WTC11 (cell line): ENCODE results near the gene CENPT. TPM values are rescaled to one million over a fixed set of nuclear protein-coding genes. Genes with fewer than 3 reads are reported as not detected.

Experiments used
- ATAC-seq: fragments of 200-7000 bp; cut with Tn5 transposase; 2 replicates; pipeline ENCODE4 v1.10.0; 2021; ENCODE audit warnings: mild to moderate bottlenecking, moderate library complexity
- CTCF ChIA-PET: fragments of 300-600 bp; sonication (Branson Sonifier 250); formaldehyde crosslinking; loops from one replicate; lab custom pipeline; 2021; ENCODE audit warnings: antibody characterized with exemption; lab: Charles Lee
- POLR2A ChIA-PET: fragments of 350-600 bp; sonication (Branson Sonifier 250); formaldehyde crosslinking; loops from one replicate; lab custom pipeline; 2021; ENCODE audit warnings: antibody characterized with exemption; lab: Charles Lee
- DNase-seq: peaks from one replicate; pipeline ENCODE4 v3.0.0; 2021; ENCODE audit warnings: low spot score
- H3K27ac Mint-ChIP-seq: 2 replicates; pipeline ENCODE4 v1.8.0; 2021; ENCODE audit warnings: mixed read lengths
- H3K27me3 Mint-ChIP-seq: 2 replicates; pipeline ENCODE4 v1.8.0; 2021; ENCODE audit warnings: low read depth, mild to moderate bottlenecking, moderate library complexity, mixed read lengths
- H3K36me3 Mint-ChIP-seq: 2 replicates; pipeline ENCODE4 v1.8.0; 2021; ENCODE audit warnings: mixed read lengths
- H3K4me1 Mint-ChIP-seq: 2 replicates; pipeline ENCODE4 v1.8.0; 2022; ENCODE audit warnings: mixed read lengths
- H3K4me3 Mint-ChIP-seq: 2 replicates; pipeline ENCODE4 v1.8.0; 2021; ENCODE audit warnings: mild to moderate bottlenecking, moderate library complexity, mixed read lengths
- H3K9me3 Mint-ChIP-seq: 2 replicates; pipeline ENCODE4 v1.8.0; 2021; ENCODE audit warnings: mixed read lengths
- ATF6 ChIP-seq: sonication (generic); formaldehyde crosslinking; IDR thresholded peaks from 2 replicates; pipeline ENCODE4 v1.8.1; 2023; ENCODE audit warnings: mild to moderate bottlenecking, missing genetic modification reagents
- CBFB ChIP-seq: sonication (generic); formaldehyde crosslinking; IDR thresholded peaks from 2 replicates; pipeline ENCODE4 v1.8.1; 2022; ENCODE audit warnings: mild to moderate bottlenecking, low read depth, missing genetic modification reagents
- EMX1 ChIP-seq: fragments of 250-450 bp; sonication (Bioruptor Pico); IDR thresholded peaks from 2 replicates; pipeline ENCODE4 v1.8.0; 2021; ENCODE audit warnings: mild to moderate bottlenecking
- GABPB1 ChIP-seq: sonication (generic); formaldehyde crosslinking; IDR thresholded peaks from 2 replicates; pipeline ENCODE4 v1.8.1; 2023; ENCODE audit warnings: mild to moderate bottlenecking, missing genetic modification reagents
- HMGA2 ChIP-seq: fragments of 250-450 bp; sonication (Bioruptor Pico); IDR thresholded peaks from 2 replicates; pipeline ENCODE4 v1.4.0; 2021; ENCODE audit warnings: mild to moderate bottlenecking, moderate library complexity
- MXD4 ChIP-seq: fragments of 250-450 bp; sonication (Bioruptor Pico); IDR thresholded peaks from 2 replicates; pipeline ENCODE4 v1.8.0; 2021; ENCODE audit warnings: mild to moderate bottlenecking, moderate library complexity, borderline replicate concordance
- OVOL2 ChIP-seq: fragments of 250-450 bp; sonication (Bioruptor Pico); IDR thresholded peaks from 2 replicates; pipeline ENCODE4 v1.9.0; 2021; ENCODE audit warnings: mild to moderate bottlenecking, borderline replicate concordance
- PRRX2 ChIP-seq: fragments of 250-450 bp; sonication (Bioruptor Pico); IDR thresholded peaks from 2 replicates; pipeline ENCODE4 v1.8.0; 2021; ENCODE audit warnings: mild to moderate bottlenecking
- TCF7 ChIP-seq: sonication (generic); formaldehyde crosslinking; IDR thresholded peaks from 2 replicates; pipeline ENCODE4 v1.8.0; 2022; ENCODE audit warnings: mild to moderate bottlenecking, low read depth, missing genetic modification reagents, moderate library complexity
- TEAD1 ChIP-seq: sonication (generic); formaldehyde crosslinking; IDR thresholded peaks from 2 replicates; pipeline ENCODE4 v1.8.0; 2022; ENCODE audit warnings: mild to moderate bottlenecking, missing genetic modification reagents
- TEAD4 ChIP-seq: sonication (generic); formaldehyde crosslinking; IDR thresholded peaks from 2 replicates; pipeline ENCODE4 v1.8.0; 2022; ENCODE audit warnings: mild to moderate bottlenecking, missing genetic modification reagents
- ZBTB43 ChIP-seq: sonication (generic); formaldehyde crosslinking; IDR thresholded peaks from 2 replicates; pipeline ENCODE4 v1.8.1; 2023; ENCODE audit warnings: mild to moderate bottlenecking, missing genetic modification reagents
- ZNF281 ChIP-seq: sonication (generic); formaldehyde crosslinking; IDR thresholded peaks from 2 replicates; pipeline ENCODE4 v1.8.0; 2023; ENCODE audit warnings: mild to moderate bottlenecking, missing genetic modification reagents
- ZNF416 ChIP-seq: fragments of 250-450 bp; sonication (Bioruptor Pico); IDR thresholded peaks from 2 replicates; pipeline ENCODE4 v1.9.0; 2021; ENCODE audit warnings: mild to moderate bottlenecking, inconsistent platforms
- total RNA-seq: library from RNA; stranded (reverse); gene quantifications from 3 replicates; pipeline ENCODE4 v1.2.3, GENCODE V29; 2021
- TF ChIP-seq, protein P1 (sequence below): sonication (generic); formaldehyde crosslinking; IDR thresholded peaks from 2 replicates; pipeline ENCODE4 v1.8.0; 2023; ENCODE audit warnings: missing genetic modification reagents, mild to moderate bottlenecking, borderline replicate concordance
- TF ChIP-seq, protein P2 (sequence below): sonication (generic); formaldehyde crosslinking; IDR thresholded peaks from 2 replicates; pipeline ENCODE4 v1.8.1; 2022; ENCODE audit warnings: low read depth, mild to moderate bottlenecking, moderate library complexity, missing genetic modification reagents, borderline replicate concordance
- TF ChIP-seq, protein P3 (sequence below): fragments of 250-450 bp; sonication (Bioruptor Pico); IDR thresholded peaks from 2 replicates; pipeline ENCODE4 v1.9.0; 2021; ENCODE audit warnings: mild to moderate bottlenecking

Gene CENPT
- total RNA-seq, 1 experiment from 2014 or later: 58.3 TPM

GRCh38 chr16:67858500-67858899 is 11.0 kb upstream of the CENPT start:
- Mint-ChIP-seq H3K4me3 (no peak overlapping the region), H3K27ac (peak overlapping the region; percentile 53), H3K36me3 (peaks cover 17% of the 10 kb centered on the region), H3K27me3 (no peaks in the 10 kb centered on the region), H3K4me1 (peaks cover 39% of the 10 kb centered on the region), H3K9me3 (no peaks in the 10 kb centered on the region)
- no peak for DNase-seq
- CTCF ChIA-PET: interaction anchor here (2.3 to 3.6 kb wide), 2 partner anchors 26 to 42 kb away, joined by 13 to 18 read pairs; partner anchors contain the start of gene NRN1L
- TF ChIP-seq, protein P1, sequence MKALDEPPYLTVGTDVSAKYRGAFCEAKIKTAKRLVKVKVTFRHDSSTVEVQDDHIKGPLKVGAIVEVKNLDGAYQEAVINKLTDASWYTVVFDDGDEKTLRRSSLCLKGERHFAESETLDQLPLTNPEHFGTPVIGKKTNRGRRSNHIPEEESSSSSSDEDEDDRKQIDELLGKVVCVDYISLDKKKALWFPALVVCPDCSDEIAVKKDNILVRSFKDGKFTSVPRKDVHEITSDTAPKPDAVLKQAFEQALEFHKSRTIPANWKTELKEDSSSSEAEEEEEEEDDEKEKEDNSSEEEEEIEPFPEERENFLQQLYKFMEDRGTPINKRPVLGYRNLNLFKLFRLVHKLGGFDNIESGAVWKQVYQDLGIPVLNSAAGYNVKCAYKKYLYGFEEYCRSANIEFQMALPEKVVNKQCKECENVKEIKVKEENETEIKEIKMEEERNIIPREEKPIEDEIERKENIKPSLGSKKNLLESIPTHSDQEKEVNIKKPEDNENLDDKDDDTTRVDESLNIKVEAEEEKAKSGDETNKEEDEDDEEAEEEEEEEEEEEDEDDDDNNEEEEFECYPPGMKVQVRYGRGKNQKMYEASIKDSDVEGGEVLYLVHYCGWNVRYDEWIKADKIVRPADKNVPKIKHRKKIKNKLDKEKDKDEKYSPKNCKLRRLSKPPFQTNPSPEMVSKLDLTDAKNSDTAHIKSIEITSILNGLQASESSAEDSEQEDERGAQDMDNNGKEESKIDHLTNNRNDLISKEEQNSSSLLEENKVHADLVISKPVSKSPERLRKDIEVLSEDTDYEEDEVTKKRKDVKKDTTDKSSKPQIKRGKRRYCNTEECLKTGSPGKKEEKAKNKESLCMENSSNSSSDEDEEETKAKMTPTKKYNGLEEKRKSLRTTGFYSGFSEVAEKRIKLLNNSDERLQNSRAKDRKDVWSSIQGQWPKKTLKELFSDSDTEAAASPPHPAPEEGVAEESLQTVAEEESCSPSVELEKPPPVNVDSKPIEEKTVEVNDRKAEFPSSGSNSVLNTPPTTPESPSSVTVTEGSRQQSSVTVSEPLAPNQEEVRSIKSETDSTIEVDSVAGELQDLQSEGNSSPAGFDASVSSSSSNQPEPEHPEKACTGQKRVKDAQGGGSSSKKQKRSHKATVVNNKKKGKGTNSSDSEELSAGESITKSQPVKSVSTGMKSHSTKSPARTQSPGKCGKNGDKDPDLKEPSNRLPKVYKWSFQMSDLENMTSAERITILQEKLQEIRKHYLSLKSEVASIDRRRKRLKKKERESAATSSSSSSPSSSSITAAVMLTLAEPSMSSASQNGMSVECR (CRISPR knock-in tag): no peak
- TF ChIP-seq, protein P2, sequence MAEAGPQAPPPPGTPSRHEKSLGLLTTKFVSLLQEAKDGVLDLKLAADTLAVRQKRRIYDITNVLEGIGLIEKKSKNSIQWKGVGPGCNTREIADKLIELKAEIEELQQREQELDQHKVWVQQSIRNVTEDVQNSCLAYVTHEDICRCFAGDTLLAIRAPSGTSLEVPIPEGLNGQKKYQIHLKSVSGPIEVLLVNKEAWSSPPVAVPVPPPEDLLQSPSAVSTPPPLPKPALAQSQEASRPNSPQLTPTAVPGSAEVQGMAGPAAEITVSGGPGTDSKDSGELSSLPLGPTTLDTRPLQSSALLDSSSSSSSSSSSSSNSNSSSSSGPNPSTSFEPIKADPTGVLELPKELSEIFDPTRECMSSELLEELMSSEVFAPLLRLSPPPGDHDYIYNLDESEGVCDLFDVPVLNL: no peak
- TF ChIP-seq ATF6 (CRISPR knock-in tag) (no peak), ZNF416 (no peak), TEAD1 (no peak), TEAD4 (CRISPR knock-in tag) (no peak), OVOL2 (CRISPR knock-in tag) (no peak), PRRX2 (no peak), HMGA2 (CRISPR knock-in tag) (no peak), EMX1 (CRISPR knock-in tag) (no peak)
- ATAC-seq: no peak
- POLR2A ChIA-PET: interaction anchor here (0.8 kb wide), 1 partner anchor 12 kb away, joined by 3 read pairs; no protein-coding TSS in a partner anchor

- DNase-seq: peak; percentile 51
- no peak for TF ChIP-seq CBFB
- no peak for TF ChIP-seq TCF7 (CRISPR knock-in tag)
- no peak for TF ChIP-seq MXD4
- TF ChIP-seq GABPB1: 0 out of 2 replicates have a peak, but pooled peaks have one; percentile 46
- TF ChIP-seq ZBTB43 (CRISPR knock-in tag): no peak
- TF ChIP-seq, protein P3, sequence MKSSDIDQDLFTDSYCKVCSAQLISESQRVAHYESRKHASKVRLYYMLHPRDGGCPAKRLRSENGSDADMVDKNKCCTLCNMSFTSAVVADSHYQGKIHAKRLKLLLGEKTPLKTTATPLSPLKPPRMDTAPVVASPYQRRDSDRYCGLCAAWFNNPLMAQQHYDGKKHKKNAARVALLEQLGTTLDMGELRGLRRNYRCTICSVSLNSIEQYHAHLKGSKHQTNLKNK (CRISPR knock-in tag): no peak
- TF ChIP-seq ZNF281 (CRISPR knock-in tag): no peak
- Mint-ChIP-seq H3K4me1 (peaks cover 34% of the 10 kb centered on the region), H3K9me3 (no peaks in the 10 kb centered on the region), H3K27me3 (no peaks in the 10 kb centered on the region), H3K27ac (peak overlapping the region; percentile 85), H3K4me3 (peak overlapping the region; percentile 24; the same call in 1 of the 2 replicates), H3K36me3 (peaks cover 17% of the 10 kb centered on the region)
- POLR2A ChIA-PET: interaction anchor here (0.8 kb wide), 1 partner anchor 11 kb away, joined by 3 read pairs; no protein-coding TSS in a partner anchor
- ATAC-seq: peak; percentile 93
- CTCF ChIA-PET: interaction anchor here (2.3 to 3.6 kb wide), 2 partner anchors 26 to 41 kb away, joined by 13 to 18 read pairs; partner anchors contain the start of gene NRN1L
Measured at GRCh38 chr16:67857547-67858233, 10.2 kb upstream of the CENPT start.
